HG02610 (cell line): ENCODE data around the gene SLC30A3.

Experiments
- ATAC-seq: cut with Tn5 transposase; IDR thresholded peaks from one replicate; pipeline ENCODE4 v1.9.1; 2021; ENCODE audit warnings: mild to moderate bottlenecking, moderate library complexity; ENCODE audit not compliant: unreplicated experiment

Gene SLC30A3

GRCh38 chr2:27236136-27236535, 26.7 kb downstream of the SLC30A3 start:
- no peak for ATAC-seq

- no peak for ATAC-seq
Observed at GRCh38 chr2:27233341-27233740, 29.5 kb downstream of the SLC30A3 start.

- no peak for ATAC-seq
Observed at GRCh38 chr2:27231921-27232320, 30.9 kb downstream of the SLC30A3 start.

- ATAC-seq, result no peak
Observed at GRCh38 chr2:27227501-27227900, 35.3 kb downstream of the SLC30A3 start.

GRCh38 chr2:27225526-27225925, 37.3 kb downstream of the SLC30A3 start:
- no peak for ATAC-seq

GRCh38 chr2:27223416-27223815, 39.4 kb downstream of the SLC30A3 start:
- ATAC-seq, result no peak

GRCh38 chr2:27222407-27222806, 40.4 kb downstream of the SLC30A3 start:
- ATAC-seq, result no peak

- ATAC-seq, result no peak
Observed at GRCh38 chr2:27221166-27221565, 41.7 kb downstream of the SLC30A3 start.

- ATAC-seq, result no peak
Observed at GRCh38 chr2:27220091-27220490, 42.8 kb downstream of the SLC30A3 start.

- ATAC-seq, result no peak
Observed at GRCh38 chr2:27219091-27219490, 43.8 kb downstream of the SLC30A3 start.

- ATAC-seq, result no peak
Observed at GRCh38 chr2:27218614-27219013, 44.2 kb downstream of the SLC30A3 start.

GRCh38 chr2:27217173-27218121, 45.4 kb downstream of the SLC30A3 start, which contains the start of gene CAD:
CAD (plus strand) TSS chr2:27217369; CDS start chr2:27217552, 183 bp downstream.
- peak; percentile 76 for ATAC-seq

GRCh38 chr2:27216416-27217137, 46.3 kb downstream of the SLC30A3 start:
- ATAC-seq, result no peak

- no peak for ATAC-seq
Observed at GRCh38 chr2:27214941-27215340, 47.9 kb downstream of the SLC30A3 start.

GRCh38 chr2:27212626-27213471, 50.0 kb downstream of the SLC30A3 start:
- ATAC-seq, result peak; percentile 7

- ATAC-seq, result peak; percentile 79
Observed at GRCh38 chr2:27211943-27212625, 50.8 kb downstream of the SLC30A3 start, which contains the start of the genes ATRAID and SLC5A6. ATRAID (plus strand) TSS chr2:27212041; CDS start chr2:27212369, 328 bp downstream. SLC5A6 (minus strand) TSS chr2:27212268; CDS start chr2:27207650, 4,618 bp downstream.

GRCh38 chr2:27211241-27211942, 51.5 kb downstream of the SLC30A3 start:
- no peak for ATAC-seq

- ATAC-seq, result no peak
Observed at GRCh38 chr2:27209621-27210401, 53.0 kb downstream of the SLC30A3 start.
